Endothelial cell of umbilical vein (primary cell): Measurements from ENCODE around the gene RAB36. TPM values are rescaled to one million over a fixed set of nuclear protein-coding genes. Genes with fewer than 3 reads are reported as not detected.

Experiments used
- BruUV-seq: library from RNA; stranded (reverse); fragments of 400-500 nt; replicated peaks from 2 replicates; lab custom pipeline; 2021; lab: Mats Ljungman, UMichigan
- CTCF ChIA-PET: fragments of 300-600, 350-600 bp; sonication (Branson Sonifier 250); formaldehyde crosslinking; loops from one replicate; lab custom pipeline; 2021; ENCODE audit warnings: antibody characterized with exemption, inconsistent platforms; lab: Charles Lee
- POLR2A ChIA-PET: fragments of 300-600, 350-600 bp; sonication (Branson Sonifier 250); formaldehyde crosslinking; loops from one replicate; lab custom pipeline; 2021; ENCODE audit warnings: antibody characterized with exemption, inconsistent platforms; lab: Charles Lee
- DNase-seq: peaks from one replicate; pipeline ENCODE4 v3.0.0-alpha.2; 2011; ENCODE audit warnings: low read depth, low spot score
- FAIRE-seq: peaks from 2 replicates; lab custom pipeline; 2011; peaks lifted over from hg19 to GRCh38; lab: Jason Lieb, UNC
- H2AFZ ChIP-seq: 2 replicates; pipeline ENCODE4 v1.6.0; 2012; ENCODE audit warnings: low read depth, low read length, control low read depth, inconsistent platforms
- H3K27ac ChIP-seq: 2 replicates; pipeline ENCODE4 v1.5.1; 2011; ENCODE audit warnings: low read depth, mild to moderate bottlenecking, control low read depth, low read length, moderate library complexity; ENCODE audit not compliant: insufficient read depth
- H3K27me3 ChIP-seq, 2 experiments: 2 replicates each; pipeline versions ENCODE4 v1.6.0 to v1.6.1; 2011; ENCODE audit warnings: low read length in 2 of 2, mixed read lengths in 1 of 2; ENCODE audit not compliant: control insufficient read depth in 2 of 2, insufficient read depth in 2 of 2
- H3K36me3 ChIP-seq, 2 experiments: 2 replicates in 1 of 2; 3 replicates in 1 of 2; pipeline ENCODE4 v1.5.1; 2011; ENCODE audit warnings: low read length in 2 of 2, mild to moderate bottlenecking in 1 of 2, moderate library complexity in 1 of 2; ENCODE audit not compliant: control insufficient read depth in 2 of 2, insufficient read depth in 2 of 2; ENCODE audit errors: extremely low read depth in 1 of 2
- H3K4me1 ChIP-seq: 3 replicates; pipeline ENCODE4 v1.5.1; 2011; ENCODE audit warnings: mild to moderate bottlenecking, low read length; ENCODE audit not compliant: control insufficient read depth, insufficient read depth; ENCODE audit errors: extremely low read depth
- H3K4me2 ChIP-seq: 2 replicates; pipeline ENCODE4 v1.6.1; 2011; ENCODE audit warnings: low read length, control low read depth, mixed read lengths; ENCODE audit not compliant: insufficient read depth
- H3K4me3 ChIP-seq, 3 experiments: fragments of 200-600 bp in 1 of 3; sonication (generic), shearing (Covaris generic) in 1 of 3; replicated peaks in 1 of 3; 2 replicates each; pipeline ENCODE4 v1.5.1; 2011 to 2016; ENCODE audit warnings: control low read depth in 3 of 3, low read length in 3 of 3, mild to moderate bottlenecking in 2 of 3, inconsistent platforms in 1 of 3, low read depth in 1 of 3, moderate library complexity in 1 of 3; ENCODE audit not compliant: insufficient read depth in 1 of 3
- H3K79me2 ChIP-seq: 2 replicates; pipeline ENCODE4 v1.6.0; 2012; ENCODE audit warnings: low read length, inconsistent platforms; ENCODE audit not compliant: control insufficient read depth, insufficient read depth
- H3K9ac ChIP-seq: replicated peaks from 2 replicates; pipeline ENCODE3; 2011; ENCODE audit warnings: low read length, control low read depth; ENCODE audit not compliant: insufficient read depth; ENCODE audit errors: extremely low read depth
- H3K9me1 ChIP-seq: replicated peaks from 3 replicates; pipeline ENCODE4 v1.6.0; 2011; ENCODE audit warnings: mild to moderate bottlenecking, low read length; ENCODE audit not compliant: control insufficient read depth, insufficient read depth; ENCODE audit errors: extremely low read depth
- H3K9me3 ChIP-seq: replicated peaks from 2 replicates; pipeline ENCODE4 v1.5.1; 2012; ENCODE audit warnings: low read length, inconsistent platforms; ENCODE audit not compliant: control insufficient read depth, insufficient read depth
- H4K20me1 ChIP-seq: replicated peaks from 2 replicates; pipeline ENCODE3; 2011; ENCODE audit warnings: mild to moderate bottlenecking, low read length; ENCODE audit not compliant: control insufficient read depth, insufficient read depth; ENCODE audit errors: extremely low read depth
- EZH2 ChIP-seq: IDR thresholded peaks from 2 replicates; pipeline ENCODE4 v1.6.1; 2012; ENCODE audit warnings: borderline replicate concordance, low read depth, mild to moderate bottlenecking, moderate library complexity, low read length, inconsistent platforms; ENCODE audit not compliant: severe bottlenecking
- FOS ChIP-seq: IDR thresholded peaks from 2 replicates; pipeline ENCODE4 v1.6.1; 2011; ENCODE audit warnings: mild to moderate bottlenecking, low read length, moderate library complexity, borderline replicate concordance; ENCODE audit not compliant: insufficient read depth
- GATA2 ChIP-seq: IDR thresholded peaks from 2 replicates; pipeline ENCODE4 v1.7.0; 2011; ENCODE audit warnings: low read depth, mild to moderate bottlenecking, moderate library complexity, mixed read lengths, low read length; ENCODE audit not compliant: insufficient read length, insufficient read depth
- JUN ChIP-seq: IDR thresholded peaks from 2 replicates; pipeline ENCODE4 v1.6.1; 2011; ENCODE audit warnings: borderline replicate concordance, low read depth; ENCODE audit not compliant: insufficient read length, insufficient read depth
- MYC ChIP-seq: IDR thresholded peaks from one replicate; pipeline ENCODE4 v1.6.1; 2011; ENCODE audit warnings: mild to moderate bottlenecking, low read depth, low read length
- POLR2A ChIP-seq: IDR thresholded peaks from 2 replicates; pipeline ENCODE4 v1.6.1; 2012; ENCODE audit warnings: low read depth, mild to moderate bottlenecking, control low read depth, low read length
- POLR2AphosphoS5 ChIP-seq: IDR thresholded peaks from 2 replicates; pipeline ENCODE4 v1.6.1; 2012; ENCODE audit warnings: low read depth, mild to moderate bottlenecking, control low read depth, low read length, moderate library complexity; ENCODE audit not compliant: insufficient read depth
- dilution Hi-C: fragments of 300-500 bp; cut with MboI; formaldehyde crosslinking; loops from one replicate; pipeline ENCODE4 v1.15.0; 2019; ENCODE audit warnings: low sequenced_read_pairs; ENCODE audit not compliant: extremely low pct_ligation_motif_present
- intact Hi-C: fragments of 100-400 bp; cut with micrococcal nuclease; formaldehyde crosslinking; loops from one replicate; pipeline ENCODE4 v1.10.0; 2022
- polyA plus RNA-seq, 4 experiments: library from polyadenylated mRNA; depleted of rRNA in 3 of 4; stranded (reverse) in 3 of 4; unstranded in 1 of 4; fragments of >200 nt; gene quantifications; 2 replicates each; pipeline versions ENCODE4 v1.2.1 to v1.2.3, GENCODE V29; 2011 to 2012; ENCODE audit warnings: missing spikeins in 1 of 4
- total RNA-seq: library from RNA; stranded (reverse); gene quantifications from 2 replicates; pipeline ENCODE4 v1.2.3, GENCODE V29; 2021
- TF ChIP-seq, protein P1 (sequence below): IDR thresholded peaks from 2 replicates; pipeline ENCODE4 v1.6.1; 2011; ENCODE audit not compliant: insufficient read depth, insufficient read length
- TF ChIP-seq, protein P2 (sequence below), 2 donors: IDR thresholded peaks; 1 replicate in 1 of 2; 2 replicates in 1 of 2; pipeline ENCODE4 v1.5.1; 2011; ENCODE audit warnings: low read length in 2 of 2, mild to moderate bottlenecking in 2 of 2, moderate library complexity in 2 of 2, control low read depth in 1 of 2, inconsistent platforms in 1 of 2, low read depth in 1 of 2; ENCODE audit not compliant: insufficient read depth in 1 of 2; ENCODE audit errors: extremely low read depth in 1 of 2

RAB36 gene
- total and polyA plus RNA-seq, 2 donors (not counting 3 experiments of a cell fraction or from before 2014, with no cell fraction given) = 2.7 to 3.1 TPM

DNA sequence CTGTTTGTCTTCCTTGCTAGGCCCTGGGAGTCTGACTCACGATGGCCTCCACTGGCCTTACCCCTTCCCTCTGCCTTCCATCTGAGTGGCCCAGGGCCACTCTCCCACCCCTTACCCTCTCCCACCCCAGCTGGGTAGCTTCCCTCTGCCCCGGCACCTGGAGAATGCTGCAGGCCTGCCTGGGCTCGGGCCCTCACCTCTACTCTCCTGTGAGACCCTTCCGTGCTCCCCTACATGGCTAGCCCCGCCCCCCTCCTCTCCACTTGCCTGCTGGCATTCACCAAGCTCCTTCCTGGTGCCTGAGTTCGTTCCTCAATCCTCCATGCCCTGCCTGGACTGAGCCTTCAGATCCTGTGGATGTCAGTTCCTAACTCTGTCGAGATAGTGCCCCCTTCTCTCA is 8.7 kb downstream of the RAB36 start:
- Histone ChIP-seq H3K9me3 (no peaks in the 10 kb centered on the region), H3K4me2 (no peak overlapping the region), H3K27ac (no peak overlapping the region), H3K4me3 (no peak overlapping the region), H3K9me1 (no peaks in the 10 kb centered on the region), H3K27me3 (no peaks in the 10 kb centered on the region), H4K20me1 (no peaks in the 10 kb centered on the region), H3K9ac (no peak overlapping the region), H2AFZ (no peak overlapping the region), H3K4me1 (no peaks in the 10 kb centered on the region), H3K79me2 (no peaks in the 10 kb centered on the region), H3K36me3 (no peaks in the 10 kb centered on the region)
- dilution Hi-C loops = no loop called here
- TF ChIP-seq, protein P1, sequence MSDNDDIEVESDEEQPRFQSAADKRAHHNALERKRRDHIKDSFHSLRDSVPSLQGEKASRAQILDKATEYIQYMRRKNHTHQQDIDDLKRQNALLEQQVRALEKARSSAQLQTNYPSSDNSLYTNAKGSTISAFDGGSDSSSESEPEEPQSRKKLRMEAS = no peak
- no peak for TF ChIP-seq JUN
- no peak for TF ChIP-seq POLR2AphosphoS5
- TF ChIP-seq FOS = no peak
- no peak for TF ChIP-seq GATA2
- no peak for TF ChIP-seq MYC
- no peak for TF ChIP-seq EZH2
- TF ChIP-seq POLR2A = no peak
- TF ChIP-seq, protein P2, sequence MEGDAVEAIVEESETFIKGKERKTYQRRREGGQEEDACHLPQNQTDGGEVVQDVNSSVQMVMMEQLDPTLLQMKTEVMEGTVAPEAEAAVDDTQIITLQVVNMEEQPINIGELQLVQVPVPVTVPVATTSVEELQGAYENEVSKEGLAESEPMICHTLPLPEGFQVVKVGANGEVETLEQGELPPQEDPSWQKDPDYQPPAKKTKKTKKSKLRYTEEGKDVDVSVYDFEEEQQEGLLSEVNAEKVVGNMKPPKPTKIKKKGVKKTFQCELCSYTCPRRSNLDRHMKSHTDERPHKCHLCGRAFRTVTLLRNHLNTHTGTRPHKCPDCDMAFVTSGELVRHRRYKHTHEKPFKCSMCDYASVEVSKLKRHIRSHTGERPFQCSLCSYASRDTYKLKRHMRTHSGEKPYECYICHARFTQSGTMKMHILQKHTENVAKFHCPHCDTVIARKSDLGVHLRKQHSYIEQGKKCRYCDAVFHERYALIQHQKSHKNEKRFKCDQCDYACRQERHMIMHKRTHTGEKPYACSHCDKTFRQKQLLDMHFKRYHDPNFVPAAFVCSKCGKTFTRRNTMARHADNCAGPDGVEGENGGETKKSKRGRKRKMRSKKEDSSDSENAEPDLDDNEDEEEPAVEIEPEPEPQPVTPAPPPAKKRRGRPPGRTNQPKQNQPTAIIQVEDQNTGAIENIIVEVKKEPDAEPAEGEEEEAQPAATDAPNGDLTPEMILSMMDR (IDR thresholded peaks at IDR 0.05; ENCODE audit: extremely low read depth in 1 of 2, insufficient read depth in 1 of 2, low read depth in 1 of 2, low read length in 2 of 2) = no peak
- intact Hi-C loops = no loop called here
- DNase-seq (no peak), FAIRE-seq (no peak)
- CTCF ChIA-PET = interaction anchor here (0.7 to 0.8 kb wide), 2 partner anchors 15 to 23 kb away, joined by 3 read pairs; no protein-coding TSS in a partner anchor
- POLR2A ChIA-PET = no interaction called here
- BruUV-seq = no TSS peak
